ENCODE measurements around the gene ADGRG6.

Gene ADGRG6

DNA sequence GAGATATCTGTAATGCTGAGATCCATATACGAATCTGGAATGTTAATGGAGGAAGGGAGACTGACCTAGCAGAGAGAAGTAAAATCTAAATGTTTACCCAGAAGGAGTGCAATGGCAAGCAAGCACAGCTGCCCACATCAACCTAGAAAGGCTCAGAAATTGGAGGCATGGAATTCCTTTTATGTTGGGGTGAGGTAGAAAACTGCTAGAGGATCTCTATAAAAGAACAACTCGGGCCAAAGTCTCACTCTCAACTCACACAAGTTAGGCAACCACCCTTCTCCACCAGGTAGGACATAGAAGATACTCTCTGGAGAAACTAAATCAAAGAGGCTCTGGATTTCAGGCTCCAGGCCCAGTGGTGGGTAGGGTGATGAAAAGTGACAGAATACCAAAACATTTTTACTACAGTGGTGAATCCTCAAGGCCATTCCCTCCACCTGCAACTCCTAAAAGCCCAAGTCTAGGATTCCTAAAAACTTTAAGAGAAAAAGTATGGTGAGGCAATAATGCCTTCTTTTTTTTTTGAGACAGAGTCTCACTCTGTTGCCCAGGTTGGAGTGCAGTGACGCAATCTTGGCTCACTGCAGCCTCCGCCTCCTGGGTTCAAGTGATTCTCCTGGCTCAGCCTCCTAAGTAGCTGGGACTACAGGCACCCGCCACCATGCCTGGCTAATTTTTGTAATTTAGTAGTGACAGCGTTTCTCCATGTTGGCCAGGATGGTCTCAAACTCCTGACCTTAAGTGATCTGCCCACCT, 9.5 kb upstream of the ADGRG6 start:
- Histone ChIP-seq H3K4me3 (ENCODE audit: low read length) (no peak overlapping the region), H3K27me3 (ENCODE audit: control insufficient read depth, insufficient read depth, low read length) (no peaks in the 10 kb centered on the region), H3K36me3 (ENCODE audit: control insufficient read depth, low read depth, low read length) (no peaks in the 10 kb centered on the region), H3K9me3 (ENCODE audit: control insufficient read depth, low read depth, low read length) (no peaks in the 10 kb centered on the region), H3K27ac (ENCODE audit: low read length) (no peak overlapping the region), H3K4me1 (ENCODE audit: control insufficient read depth, low read depth, low read length) (no peaks in the 10 kb centered on the region), H3K9ac (ENCODE audit: low read length) (no peak overlapping the region)

DNA sequence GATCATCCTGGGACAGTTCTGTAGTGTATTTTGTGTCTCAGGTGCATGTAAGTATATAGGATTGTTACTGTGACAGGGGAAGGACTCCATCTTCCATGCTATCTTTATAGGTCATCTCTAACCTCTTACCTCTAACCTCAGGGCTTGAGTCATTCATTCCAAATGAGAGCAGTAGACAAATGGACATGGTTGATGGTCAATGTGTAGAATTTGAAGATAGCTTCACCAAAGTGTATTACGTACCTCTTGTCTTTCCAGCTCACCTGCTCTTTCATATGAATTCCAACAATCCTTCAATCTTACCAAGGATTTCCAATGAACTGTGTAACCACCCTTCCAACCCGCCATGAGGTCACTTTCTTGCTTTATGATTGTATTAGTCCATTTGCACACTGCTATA, 8.7 kb upstream of the ADGRG6 start:
- no peak overlapping the region for H3K4me3 ChIP-seq (ENCODE audit: low read length)
- H3K9ac ChIP-seq (ENCODE audit: low read length) = no peak overlapping the region
- H3K9me3 ChIP-seq (ENCODE audit: control insufficient read depth, low read depth, low read length) = no peaks in the 10 kb centered on the region
- H3K36me3 ChIP-seq (ENCODE audit: control insufficient read depth, low read depth, low read length) = no peaks in the 10 kb centered on the region
- H3K27ac ChIP-seq (ENCODE audit: low read length) = no peak overlapping the region
- H3K4me1 ChIP-seq (ENCODE audit: control insufficient read depth, low read depth, low read length) = no peaks in the 10 kb centered on the region
- no peaks in the 10 kb centered on the region for H3K27me3 ChIP-seq (ENCODE audit: control insufficient read depth, insufficient read depth, low read length)

DNA sequence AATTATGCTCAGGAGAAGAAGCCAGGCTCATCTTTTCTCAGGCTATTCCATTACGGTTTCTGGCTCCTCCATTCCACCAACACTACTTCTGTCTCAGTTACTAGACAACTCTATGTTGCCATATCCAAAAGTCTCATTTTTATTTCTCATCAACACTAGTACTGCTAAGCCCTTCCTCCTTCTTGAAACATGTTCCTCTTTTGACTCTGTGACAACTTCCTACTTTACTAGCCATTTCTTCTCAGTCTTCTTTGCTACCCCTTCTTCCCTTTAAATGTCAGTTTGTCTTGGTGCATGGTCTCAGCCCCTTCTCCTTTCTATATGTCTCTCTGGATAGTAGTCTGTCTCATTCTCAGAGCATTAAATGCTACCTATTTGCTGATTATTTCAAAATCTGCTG, 7.1 kb upstream of the ADGRG6 start:
- Histone ChIP-seq H3K36me3 (ENCODE audit: control insufficient read depth, low read depth, low read length) (no peaks in the 10 kb centered on the region), H3K9me3 (ENCODE audit: control insufficient read depth, low read depth, low read length) (no peaks in the 10 kb centered on the region), H3K27me3 (ENCODE audit: control insufficient read depth, insufficient read depth, low read length) (peaks cover under 1% of the 10 kb centered on the region), H3K9ac (ENCODE audit: low read length) (no peak overlapping the region), H3K4me3 (ENCODE audit: low read length) (no peak overlapping the region), H3K4me1 (ENCODE audit: control insufficient read depth, low read depth, low read length) (no peaks in the 10 kb centered on the region), H3K27ac (ENCODE audit: low read length) (no peak overlapping the region)

DNA sequence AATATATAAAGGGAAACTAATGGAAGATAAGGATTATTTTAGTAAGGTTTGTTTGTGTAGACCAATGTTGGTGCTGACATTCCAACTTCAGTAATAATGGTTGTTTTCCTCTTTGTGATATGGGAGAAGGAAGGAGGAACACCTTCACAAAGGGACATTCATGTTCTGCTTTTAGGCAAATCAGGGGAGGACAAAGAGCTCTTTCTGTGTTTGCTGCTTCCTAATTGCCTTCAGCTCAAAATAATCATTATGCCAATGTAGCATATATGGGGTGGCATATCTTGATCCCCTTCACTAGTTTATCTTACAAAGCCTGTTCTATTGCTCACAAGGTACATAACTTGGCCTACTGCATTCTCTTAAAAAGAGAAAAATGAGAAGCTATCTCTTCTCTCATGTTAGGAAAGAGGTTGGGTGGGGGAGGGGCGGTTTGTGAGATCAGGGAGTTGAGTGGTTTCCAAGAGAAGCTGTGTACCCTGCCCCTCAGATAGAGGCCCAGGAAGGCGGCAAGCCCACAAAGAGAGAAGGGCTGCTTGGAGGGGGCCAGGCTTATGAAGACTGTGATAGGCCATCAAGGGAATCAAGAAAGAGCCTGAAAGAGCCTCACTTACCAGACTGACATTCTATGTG, 4.7 kb upstream of the ADGRG6 start:
- H3K9me3 ChIP-seq (ENCODE audit: control insufficient read depth, low read depth, low read length) = no peaks in the 10 kb centered on the region
- peaks cover 25% of the 10 kb centered on the region for H3K27me3 ChIP-seq (ENCODE audit: control insufficient read depth, insufficient read depth, low read length)
- no peak overlapping the region for H3K27ac ChIP-seq (ENCODE audit: low read length)
- H3K4me3 ChIP-seq (ENCODE audit: low read length) = no peak overlapping the region
- H3K36me3 ChIP-seq (ENCODE audit: control insufficient read depth, low read depth, low read length) = no peaks in the 10 kb centered on the region
- H3K9ac ChIP-seq (ENCODE audit: low read length) = no peak overlapping the region
- no peaks in the 10 kb centered on the region for H3K4me1 ChIP-seq (ENCODE audit: control insufficient read depth, low read depth, low read length)

DNA sequence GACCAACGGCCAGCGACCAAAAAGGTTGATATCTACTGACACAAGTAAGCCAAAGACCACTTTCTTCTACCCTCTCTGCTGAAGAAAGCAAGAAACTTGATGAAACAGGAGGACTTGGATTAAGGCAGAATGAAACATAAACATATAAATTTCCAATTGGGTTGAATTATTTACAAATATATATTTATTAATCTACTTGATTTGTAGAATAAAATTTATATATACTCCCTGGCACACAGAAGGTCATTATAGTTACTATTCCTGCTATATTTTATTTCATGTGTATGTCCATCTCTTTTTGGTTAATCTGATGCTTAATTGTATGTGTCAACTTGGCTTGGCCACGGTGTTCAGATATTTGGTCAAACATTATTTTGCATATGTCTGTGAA, 4.2 kb upstream of the ADGRG6 start:
- H3K36me3 ChIP-seq (ENCODE audit: control insufficient read depth, low read depth, low read length) = no peaks in the 10 kb centered on the region
- H3K27ac ChIP-seq (ENCODE audit: low read length) = no peak overlapping the region
- peaks cover 30% of the 10 kb centered on the region for H3K27me3 ChIP-seq (ENCODE audit: control insufficient read depth, insufficient read depth, low read length)
- H3K9me3 ChIP-seq (ENCODE audit: control insufficient read depth, low read depth, low read length) = no peaks in the 10 kb centered on the region
- H3K4me1 ChIP-seq (ENCODE audit: control insufficient read depth, low read depth, low read length) = no peaks in the 10 kb centered on the region
- H3K9ac ChIP-seq (ENCODE audit: low read length) = no peak overlapping the region
- no peak overlapping the region for H3K4me3 ChIP-seq (ENCODE audit: low read length)

DNA sequence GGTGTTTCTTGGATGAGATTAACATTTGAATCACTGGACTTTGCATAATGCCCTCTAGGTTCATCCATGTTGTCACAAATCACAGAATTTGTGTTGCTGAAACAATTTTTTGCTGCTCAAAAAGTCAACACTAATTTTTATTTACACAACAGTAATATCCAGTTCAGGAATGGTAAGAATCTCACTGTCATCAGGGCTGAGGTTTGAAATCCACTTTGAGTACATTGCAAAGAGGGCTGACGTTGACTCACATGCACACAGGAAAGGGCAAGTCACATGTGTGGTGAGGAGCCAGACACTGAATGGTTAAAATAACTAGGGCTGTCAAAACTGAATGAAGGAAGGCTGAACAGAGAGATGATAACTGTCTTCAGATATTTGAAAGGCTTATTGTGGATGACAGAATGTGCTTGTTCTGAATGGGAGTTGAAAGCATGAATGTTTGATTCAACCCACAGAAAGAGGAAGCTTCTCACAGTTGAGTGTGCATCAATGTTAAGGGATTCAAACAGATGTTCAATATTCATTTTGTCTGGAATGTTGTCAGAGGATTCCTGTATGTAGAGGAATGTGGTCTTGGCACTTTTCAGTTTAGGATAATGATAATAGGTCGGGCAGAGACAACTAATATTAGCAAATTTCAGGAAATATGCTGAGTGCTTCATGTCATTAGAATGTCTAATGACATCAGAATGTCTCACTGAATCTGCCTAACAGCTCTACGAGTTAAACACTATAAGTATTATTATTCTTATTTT, 3.6 kb upstream of the ADGRG6 start:
- no peaks in the 10 kb centered on the region for H3K4me1 ChIP-seq (ENCODE audit: control insufficient read depth, low read depth, low read length)
- no peak overlapping the region for H3K27ac ChIP-seq (ENCODE audit: low read length)
- H3K4me3 ChIP-seq (ENCODE audit: low read length) = no peak overlapping the region
- peaks cover 36% of the 10 kb centered on the region for H3K27me3 ChIP-seq (ENCODE audit: control insufficient read depth, insufficient read depth, low read length)
- no peaks in the 10 kb centered on the region for H3K36me3 ChIP-seq (ENCODE audit: control insufficient read depth, low read depth, low read length)
- no peak overlapping the region for H3K9ac ChIP-seq (ENCODE audit: low read length)
- H3K9me3 ChIP-seq (ENCODE audit: control insufficient read depth, low read depth, low read length) = no peaks in the 10 kb centered on the region

DNA sequence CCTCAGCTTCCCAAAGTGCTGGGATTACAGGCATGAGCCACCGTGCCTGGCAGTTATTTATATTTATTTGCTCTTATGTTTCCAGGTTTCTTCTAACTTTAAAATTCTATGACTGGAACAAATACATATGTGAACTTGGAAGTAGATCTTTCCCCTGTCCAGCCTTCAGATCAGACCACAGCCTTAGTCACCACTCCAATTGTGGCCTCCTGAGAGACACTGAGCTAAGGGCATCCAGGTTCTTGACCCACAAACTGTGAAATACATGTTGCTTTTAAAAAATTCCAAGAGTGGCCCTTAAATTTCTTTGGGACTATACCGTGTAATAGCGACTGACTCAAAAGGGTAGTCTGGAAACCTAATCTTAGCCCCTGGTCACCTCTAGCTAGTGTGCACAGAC, 1.5 kb upstream of the ADGRG6 start:
- H3K4me3 ChIP-seq (ENCODE audit: low read length) = no peak overlapping the region
- H3K4me1 ChIP-seq (ENCODE audit: control insufficient read depth, low read depth, low read length) = no peaks in the 10 kb centered on the region
- no peak overlapping the region for H3K9ac ChIP-seq (ENCODE audit: low read length)
- no peak overlapping the region for H3K27ac ChIP-seq (ENCODE audit: low read length)
- peaks cover 42% of the 10 kb centered on the region for H3K27me3 ChIP-seq (ENCODE audit: control insufficient read depth, insufficient read depth, low read length)
- H3K36me3 ChIP-seq (ENCODE audit: control insufficient read depth, low read depth, low read length) = no peaks in the 10 kb centered on the region
- H3K9me3 ChIP-seq (ENCODE audit: control insufficient read depth, low read depth, low read length) = no peaks in the 10 kb centered on the region

DNA sequence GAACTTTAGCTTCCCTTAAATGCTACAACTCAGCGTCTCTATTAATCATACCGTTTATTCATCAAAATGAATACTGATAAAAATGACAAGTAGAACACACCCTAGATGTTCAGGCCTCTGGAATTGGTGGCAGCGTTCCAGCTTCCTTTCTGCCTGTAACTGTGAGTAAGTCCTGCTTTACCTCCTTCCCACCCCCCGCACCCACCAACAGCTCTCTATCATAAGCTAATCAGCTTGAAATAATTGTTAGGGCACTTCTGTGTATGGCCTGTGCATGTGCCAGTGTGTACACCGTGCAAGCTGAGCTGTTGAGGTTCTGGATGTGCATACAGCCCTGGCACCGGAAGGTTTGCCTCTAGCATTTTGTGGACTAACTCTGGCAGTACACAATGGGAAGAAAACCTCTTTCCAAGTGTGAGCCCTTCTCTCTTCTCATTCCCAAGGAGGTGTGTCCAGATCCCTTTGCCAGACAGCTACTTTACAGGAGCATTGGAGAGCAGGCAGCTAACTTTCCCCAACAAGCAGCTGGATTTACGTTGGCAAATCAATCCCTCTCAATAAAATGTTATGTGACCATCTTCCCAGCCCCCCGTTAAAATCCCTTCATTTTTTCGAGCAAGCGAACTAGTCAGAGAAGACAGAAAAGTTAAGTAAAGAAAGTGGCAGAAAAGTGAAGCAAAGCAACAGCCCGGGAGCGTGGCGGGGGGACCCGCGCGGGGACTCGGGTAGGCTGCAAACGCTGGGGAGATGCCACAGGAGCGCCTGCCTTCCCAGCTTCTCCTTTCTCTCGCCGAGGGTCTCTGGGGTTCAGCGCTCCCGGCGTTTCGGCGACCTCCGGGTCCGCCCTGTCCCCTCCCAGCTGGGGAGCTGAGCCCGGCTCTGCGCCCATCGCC, 803 bp upstream of the ADGRG6 start:
- Histone ChIP-seq H3K9me3 (ENCODE audit: control insufficient read depth, low read depth, low read length) (no peaks in the 10 kb centered on the region), H3K36me3 (ENCODE audit: control insufficient read depth, low read depth, low read length) (no peaks in the 10 kb centered on the region), H3K4me3 (ENCODE audit: low read length) (peak overlapping the region; percentile 76), H3K4me1 (ENCODE audit: control insufficient read depth, low read depth, low read length) (no peaks in the 10 kb centered on the region), H3K27ac (ENCODE audit: low read length) (no peak overlapping the region), H3K9ac (ENCODE audit: low read length) (peak overlapping the region; percentile 43), H3K27me3 (ENCODE audit: control insufficient read depth, insufficient read depth, low read length) (peaks cover 42% of the 10 kb centered on the region)

DNA sequence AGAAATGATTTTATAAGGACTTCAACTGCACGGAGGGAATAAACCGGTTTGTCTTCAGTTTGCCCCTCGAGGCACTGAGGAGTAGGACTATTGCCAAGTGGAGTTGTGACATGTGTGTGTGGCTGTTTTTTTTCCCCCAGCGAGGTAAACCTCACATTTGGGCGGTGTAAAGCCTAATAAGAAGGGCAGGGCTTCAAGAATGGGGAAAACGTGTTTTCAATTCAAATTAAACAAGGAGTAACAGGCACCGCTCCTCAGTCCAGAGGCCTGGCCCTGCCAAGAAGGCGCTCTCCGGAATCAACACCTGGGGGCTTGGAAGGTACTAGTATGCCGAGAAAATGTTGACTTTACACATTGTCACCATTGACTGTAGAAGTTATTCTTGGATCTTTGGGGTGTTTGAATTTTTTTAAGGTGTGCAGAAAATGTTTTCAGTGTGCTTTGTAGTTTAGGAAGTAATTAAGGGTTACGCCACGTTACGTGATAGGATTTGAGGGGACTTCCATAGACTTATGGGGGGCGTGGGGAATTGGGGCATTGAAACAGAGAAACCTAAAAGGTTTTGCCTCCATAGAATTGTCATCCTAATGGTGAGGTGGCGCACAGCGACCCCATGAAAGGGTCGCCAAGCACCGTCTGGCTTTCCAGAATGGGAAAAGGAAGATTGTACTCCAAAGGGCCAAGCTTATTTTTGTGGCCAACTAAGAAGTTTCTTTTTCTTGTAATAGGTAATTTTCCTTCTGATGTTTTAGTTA, 791 bp downstream of the ADGRG6 start:
- H3K9me3 ChIP-seq (ENCODE audit: control insufficient read depth, low read depth, low read length) = no peaks in the 10 kb centered on the region
- no peaks in the 10 kb centered on the region for H3K4me1 ChIP-seq (ENCODE audit: control insufficient read depth, low read depth, low read length)
- no peak overlapping the region for H3K9ac ChIP-seq (ENCODE audit: low read length)
- H3K4me3 ChIP-seq (ENCODE audit: low read length) = peak overlapping the region; percentile 76
- no peak overlapping the region for H3K27ac ChIP-seq (ENCODE audit: low read length)
- no peaks in the 10 kb centered on the region for H3K36me3 ChIP-seq (ENCODE audit: control insufficient read depth, low read depth, low read length)
- peaks cover 42% of the 10 kb centered on the region for H3K27me3 ChIP-seq (ENCODE audit: control insufficient read depth, insufficient read depth, low read length)

DNA sequence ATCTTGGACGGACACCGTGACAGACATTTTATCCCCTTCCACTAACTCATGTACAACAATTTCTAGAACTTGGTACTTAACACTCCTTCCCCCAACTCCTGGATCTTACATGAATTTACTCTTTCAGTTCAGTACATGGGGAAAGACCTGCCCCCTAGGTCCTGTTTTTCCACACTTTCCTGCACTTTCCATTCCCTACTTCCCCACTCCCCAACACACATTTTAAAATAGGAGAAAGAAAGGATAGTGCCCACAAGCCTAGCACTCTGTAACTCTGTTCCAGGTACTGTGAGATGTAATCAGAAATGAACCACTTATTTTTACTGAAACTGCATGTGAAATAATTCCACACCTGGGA, 1.3 kb downstream of the ADGRG6 start:
- Histone ChIP-seq H3K4me1 (ENCODE audit: control insufficient read depth, low read depth, low read length) (no peaks in the 10 kb centered on the region), H3K27me3 (ENCODE audit: control insufficient read depth, insufficient read depth, low read length) (peaks cover 42% of the 10 kb centered on the region), H3K36me3 (ENCODE audit: control insufficient read depth, low read depth, low read length) (no peaks in the 10 kb centered on the region), H3K9me3 (ENCODE audit: control insufficient read depth, low read depth, low read length) (no peaks in the 10 kb centered on the region), H3K27ac (ENCODE audit: low read length) (no peak overlapping the region), H3K4me3 (ENCODE audit: low read length) (no peak overlapping the region), H3K9ac (ENCODE audit: low read length) (no peak overlapping the region)

DNA sequence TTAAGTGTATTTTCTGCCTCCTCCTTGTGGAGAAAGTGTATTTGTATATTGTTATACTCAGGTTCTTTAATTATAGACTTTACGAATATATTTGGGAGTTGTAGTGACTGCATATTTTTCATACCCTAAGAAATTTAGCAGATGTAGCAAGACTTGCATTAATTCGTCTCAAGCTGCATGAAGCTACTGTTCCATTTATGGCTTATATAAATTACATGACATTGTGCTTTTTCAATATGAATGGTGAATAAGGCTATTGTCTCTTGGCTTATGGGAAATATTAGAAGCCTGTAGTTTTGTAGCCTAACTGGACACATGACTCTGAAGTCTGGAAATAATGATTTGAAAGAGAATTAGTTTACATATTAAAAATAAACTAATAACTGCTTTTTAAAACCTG, 2.4 kb downstream of the ADGRG6 start:
- Histone ChIP-seq H3K4me3 (ENCODE audit: low read length) (no peak overlapping the region), H3K4me1 (ENCODE audit: control insufficient read depth, low read depth, low read length) (no peaks in the 10 kb centered on the region), H3K9ac (ENCODE audit: low read length) (no peak overlapping the region), H3K27me3 (ENCODE audit: control insufficient read depth, insufficient read depth, low read length) (peaks cover 42% of the 10 kb centered on the region), H3K36me3 (ENCODE audit: control insufficient read depth, low read depth, low read length) (no peaks in the 10 kb centered on the region), H3K27ac (ENCODE audit: low read length) (no peak overlapping the region), H3K9me3 (ENCODE audit: control insufficient read depth, low read depth, low read length) (no peaks in the 10 kb centered on the region)

Data from iPS-18a (cell line).